Fibroblast of the aortic adventitia (primary cell): Measurements from ENCODE around the gene DGKD. TPM values are rescaled to one million over a fixed set of nuclear protein-coding genes. Genes with fewer than 3 reads are reported as not detected.
A peak's percentile ranks its signal among the peaks of the same experiment; 100 is the strongest.
"Not testable (repeated sequence)": the region's sequence is repeated elsewhere in the genome, so short reads cannot be mapped to it uniquely, and the experiment has no call there.

Experiments
- DNase-seq: peaks from one replicate; pipeline ENCODE4 v3.0.0-alpha.2; 2010; ENCODE audit warnings: low read depth
- H3K4me3 ChIP-seq: 2 replicates; pipeline ENCODE4 v1.5.1; 2011; ENCODE audit warnings: low read depth, mild to moderate bottlenecking, control low read depth, low read length, moderate library complexity
- total RNA-seq: library from RNA; depleted of rRNA; stranded (reverse); fragments of >200 nt; gene quantifications from 2 replicates; pipeline ENCODE4 v1.2.3, GENCODE V29; 2012; ENCODE audit warnings: low replicate concordance
- TF ChIP-seq, protein P1 (sequence below): IDR thresholded peaks from 2 replicates; pipeline ENCODE4 v1.5.1; 2011; ENCODE audit warnings: mild to moderate bottlenecking, low read length, control low read depth, inconsistent platforms; ENCODE audit not compliant: insufficient read depth

Gene DGKD
- total RNA-seq, 1 donor: 4.1 TPM

DNA sequence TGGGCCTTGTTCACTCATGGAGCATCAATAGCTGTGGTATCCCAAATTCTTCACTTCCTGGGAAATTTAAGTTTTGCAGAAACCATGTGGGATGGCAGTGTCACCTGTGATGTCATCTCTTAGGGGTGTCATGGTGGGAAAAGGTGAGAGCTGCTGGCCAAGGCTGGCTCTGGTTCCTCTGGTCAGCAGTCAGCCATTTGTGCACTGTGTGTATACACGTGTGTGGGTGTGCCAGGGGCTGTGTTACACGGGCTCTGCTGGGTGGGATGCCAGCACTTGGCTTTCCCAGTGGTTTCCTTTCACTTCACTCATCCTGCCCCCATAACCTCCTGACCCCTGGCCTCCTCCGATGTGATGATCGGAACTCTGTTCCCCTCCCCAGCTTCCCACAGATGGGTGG lies 25.4 kb upstream of the DGKD start:
- TF ChIP-seq, protein P1, sequence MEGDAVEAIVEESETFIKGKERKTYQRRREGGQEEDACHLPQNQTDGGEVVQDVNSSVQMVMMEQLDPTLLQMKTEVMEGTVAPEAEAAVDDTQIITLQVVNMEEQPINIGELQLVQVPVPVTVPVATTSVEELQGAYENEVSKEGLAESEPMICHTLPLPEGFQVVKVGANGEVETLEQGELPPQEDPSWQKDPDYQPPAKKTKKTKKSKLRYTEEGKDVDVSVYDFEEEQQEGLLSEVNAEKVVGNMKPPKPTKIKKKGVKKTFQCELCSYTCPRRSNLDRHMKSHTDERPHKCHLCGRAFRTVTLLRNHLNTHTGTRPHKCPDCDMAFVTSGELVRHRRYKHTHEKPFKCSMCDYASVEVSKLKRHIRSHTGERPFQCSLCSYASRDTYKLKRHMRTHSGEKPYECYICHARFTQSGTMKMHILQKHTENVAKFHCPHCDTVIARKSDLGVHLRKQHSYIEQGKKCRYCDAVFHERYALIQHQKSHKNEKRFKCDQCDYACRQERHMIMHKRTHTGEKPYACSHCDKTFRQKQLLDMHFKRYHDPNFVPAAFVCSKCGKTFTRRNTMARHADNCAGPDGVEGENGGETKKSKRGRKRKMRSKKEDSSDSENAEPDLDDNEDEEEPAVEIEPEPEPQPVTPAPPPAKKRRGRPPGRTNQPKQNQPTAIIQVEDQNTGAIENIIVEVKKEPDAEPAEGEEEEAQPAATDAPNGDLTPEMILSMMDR: no peak
- DNase-seq: no peak
- H3K4me3 ChIP-seq: no peak overlapping the region

DNA sequence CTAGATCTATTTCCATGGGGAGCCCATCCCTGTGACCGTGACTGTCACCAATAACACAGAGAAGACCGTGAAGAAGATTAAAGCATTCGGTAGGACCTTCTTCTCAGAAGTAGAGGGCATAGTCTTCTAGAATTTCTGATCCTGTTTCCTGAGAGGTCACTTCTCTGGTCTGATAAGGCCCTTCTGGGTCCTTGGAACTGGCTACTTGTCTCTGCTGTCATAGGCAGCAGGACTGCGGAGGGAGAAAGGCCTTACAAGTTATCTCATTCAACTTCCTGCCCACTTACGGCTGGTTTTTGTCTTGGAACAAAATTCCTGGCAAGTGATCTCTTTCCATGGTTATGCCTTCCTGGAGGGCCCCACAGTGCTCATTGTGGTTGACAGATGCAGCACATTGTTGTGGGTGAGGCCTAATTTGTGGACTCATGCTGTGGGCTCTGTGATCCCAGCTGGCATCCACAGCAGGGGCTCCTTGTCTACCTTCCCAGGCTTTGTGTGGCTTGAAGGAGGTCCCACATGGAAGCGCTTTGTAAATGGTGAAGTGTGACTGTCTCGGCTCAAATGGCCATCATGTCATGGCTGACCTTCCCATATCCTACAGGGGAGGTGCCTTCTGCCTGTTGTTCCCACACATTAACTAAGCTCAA lies 24.7 kb upstream of the DGKD start:
- H3K4me3 ChIP-seq: no peak overlapping the region
- TF ChIP-seq, protein P1: no peak
- peak; percentile 34 for DNase-seq

DNA sequence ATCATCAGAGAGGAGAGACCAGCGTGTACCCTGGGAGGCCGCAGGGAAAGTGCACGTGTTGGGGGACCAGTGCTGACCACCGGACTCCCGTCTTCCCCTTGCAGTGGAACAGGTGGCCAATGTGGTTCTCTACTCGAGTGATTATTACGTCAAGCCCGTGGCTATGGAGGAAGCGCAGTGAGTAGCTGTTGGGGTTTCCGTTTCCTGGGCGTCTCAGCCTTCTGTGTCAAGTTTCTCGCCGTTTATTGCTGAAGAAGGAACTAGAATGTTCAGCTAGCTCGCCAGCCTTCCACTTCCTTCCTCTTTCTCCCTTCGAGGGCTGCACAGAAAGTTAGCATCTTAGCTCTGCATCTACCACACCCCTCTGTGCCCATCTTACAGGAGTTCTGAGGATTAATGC lies 22.8 kb upstream of the DGKD start:
- TF ChIP-seq, protein P1: no peak
- no peak overlapping the region for H3K4me3 ChIP-seq
- DNase-seq: no peak

DNA sequence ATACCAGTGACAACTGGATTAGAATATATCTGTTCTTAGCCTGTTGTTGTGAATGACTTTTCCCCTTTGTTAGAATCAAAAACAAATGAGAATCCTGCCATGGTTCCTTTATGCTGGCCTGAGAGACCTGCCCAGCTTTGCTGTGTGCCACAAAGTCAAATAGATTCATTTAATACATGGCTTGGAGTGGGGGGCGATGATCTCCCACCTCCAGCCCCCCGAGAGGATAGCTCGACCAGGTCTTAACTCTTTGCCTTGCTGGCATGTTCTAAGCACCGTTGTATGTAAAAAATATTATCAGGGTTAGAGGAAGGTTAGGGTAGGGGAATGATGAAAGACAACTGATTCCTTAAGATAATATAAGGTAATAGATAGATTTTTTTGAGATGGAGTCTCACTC lies 22.2 kb upstream of the DGKD start:
- no peak for DNase-seq
- TF ChIP-seq, protein P1: no peak

DNA sequence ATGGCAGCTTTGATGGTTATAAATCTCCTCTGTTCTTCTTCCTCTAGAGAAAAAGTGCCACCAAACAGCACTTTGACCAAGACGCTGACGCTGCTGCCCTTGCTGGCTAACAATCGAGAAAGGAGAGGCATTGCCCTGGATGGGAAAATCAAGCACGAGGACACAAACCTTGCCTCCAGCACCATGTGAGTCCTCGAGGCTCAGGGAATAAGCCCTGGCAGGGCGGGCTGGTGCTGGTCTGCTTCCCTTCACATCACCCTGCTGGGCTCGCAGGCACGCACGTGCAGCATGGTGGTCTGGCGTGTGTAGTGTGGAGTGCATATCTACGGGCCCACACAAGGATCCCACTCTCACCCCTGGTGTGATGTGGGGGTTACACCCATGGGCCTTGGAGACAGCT lies 19.4 kb upstream of the DGKD start:
- DNase-seq: no peak
- no peak overlapping the region for H3K4me3 ChIP-seq
- TF ChIP-seq, protein P1: no peak

More for the DNA sequence above, 22.2 kb upstream of the DGKD start:
- no peak overlapping the region for H3K4me3 ChIP-seq

DNA sequence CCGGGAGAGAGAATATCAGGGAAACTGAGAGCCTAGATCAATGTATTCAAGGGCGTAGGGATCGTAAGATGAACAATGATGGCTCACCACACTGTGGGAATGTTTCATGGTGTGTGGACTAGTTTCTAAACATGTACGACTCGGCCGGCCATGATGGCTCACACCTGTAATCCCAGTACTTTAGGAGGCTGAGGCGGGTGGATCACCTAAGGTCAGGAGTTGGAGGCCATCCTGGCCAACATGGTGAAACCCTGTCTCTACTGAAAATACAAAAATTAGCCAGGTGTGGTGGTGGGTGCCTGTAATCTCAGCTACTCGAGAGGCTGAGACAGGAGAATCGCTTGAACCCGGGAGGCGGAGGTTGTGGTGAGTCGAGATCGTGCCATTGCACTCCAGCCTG lies 18.2 kb upstream of the DGKD start:
- not testable (repeated sequence) for H3K4me3 ChIP-seq, DNase-seq

DNA sequence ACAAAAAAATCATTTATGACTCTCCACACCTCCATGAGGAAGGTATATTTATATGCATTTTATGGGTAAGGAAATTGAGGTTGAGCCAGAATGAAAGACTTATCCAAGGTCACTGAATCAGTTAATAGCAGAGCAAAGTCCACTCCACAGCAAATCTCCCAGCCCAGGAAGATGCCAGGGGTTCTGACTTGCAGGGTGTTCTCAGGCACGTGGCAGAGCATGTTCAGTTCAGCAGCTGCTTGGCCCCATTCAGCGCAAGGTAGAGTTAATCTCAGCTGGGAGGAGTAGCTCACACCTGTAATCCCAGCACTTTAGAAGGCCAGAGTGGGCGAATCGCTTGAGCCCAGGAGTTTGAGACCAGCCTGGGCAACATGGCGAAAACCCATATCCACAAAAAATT lies 17.8 kb upstream of the DGKD start:
- TF ChIP-seq, protein P1: no peak
- DNase-seq: no peak
- no peak overlapping the region for H3K4me3 ChIP-seq
